8988T (cell line): ENCODE data around the gene IRX6.

Source experiments
- DNase-seq: peaks from one replicate; pipeline ENCODE4 v3.0.0; 2011

IRX6 gene

DNA sequence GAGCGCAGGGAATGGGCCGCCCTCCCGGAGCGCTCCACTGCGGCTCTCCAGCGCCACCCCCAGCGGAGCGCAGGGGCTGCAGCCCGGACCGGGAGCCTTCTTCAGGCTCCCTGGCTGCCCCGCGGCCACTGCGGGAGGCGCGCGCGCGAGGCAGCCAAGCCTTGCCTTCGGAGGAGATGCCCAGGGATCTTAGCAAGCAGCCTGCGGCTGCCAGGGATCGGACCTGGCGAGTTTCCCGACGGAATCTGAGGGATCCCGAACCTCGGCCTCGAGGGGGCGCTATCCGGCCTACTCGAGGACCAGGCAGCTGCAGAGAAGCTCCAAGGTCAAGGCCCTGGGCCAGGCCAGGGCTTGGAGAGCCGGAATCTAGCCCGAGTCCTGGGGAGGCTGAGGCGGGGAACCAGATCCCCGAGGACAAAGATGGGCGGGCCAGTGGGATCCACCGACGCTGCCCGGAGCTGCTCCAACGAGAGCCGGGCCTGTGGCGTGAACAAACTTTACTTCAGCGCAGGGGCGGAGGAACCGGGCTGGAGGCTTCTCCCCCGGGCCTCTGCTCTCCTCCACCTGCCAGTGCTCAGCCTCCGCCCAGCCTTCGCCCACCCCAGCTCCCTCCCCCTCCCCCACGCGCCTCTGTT, at the start of gene IRX6:
IRX6 (plus strand) TSS at position 567 of the 635 bp plus-strand sequence. CDS start 889 bp downstream, outside the sequence.
- no peak for DNase-seq

DNA sequence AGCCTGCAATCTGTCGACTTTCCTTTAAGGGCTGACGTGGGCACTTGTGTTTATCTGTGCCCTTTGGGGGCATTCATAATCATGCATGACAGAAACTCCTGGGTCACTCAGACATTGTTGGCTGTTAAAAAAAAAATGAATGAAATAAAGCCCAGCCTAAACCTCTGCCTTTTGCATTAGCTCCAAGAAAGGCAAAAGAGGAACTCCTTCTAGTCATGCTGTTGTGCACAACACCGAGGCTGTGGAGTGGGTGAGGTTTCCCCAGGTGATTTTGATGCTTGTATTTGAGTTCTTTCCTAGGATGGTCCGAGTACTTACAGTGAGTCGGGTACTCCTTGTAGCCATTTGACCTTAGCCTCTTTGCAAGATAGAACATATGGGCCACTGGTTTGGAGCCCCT, 49.6 kb upstream of the IRX6 start:
- no peak for DNase-seq

DNA sequence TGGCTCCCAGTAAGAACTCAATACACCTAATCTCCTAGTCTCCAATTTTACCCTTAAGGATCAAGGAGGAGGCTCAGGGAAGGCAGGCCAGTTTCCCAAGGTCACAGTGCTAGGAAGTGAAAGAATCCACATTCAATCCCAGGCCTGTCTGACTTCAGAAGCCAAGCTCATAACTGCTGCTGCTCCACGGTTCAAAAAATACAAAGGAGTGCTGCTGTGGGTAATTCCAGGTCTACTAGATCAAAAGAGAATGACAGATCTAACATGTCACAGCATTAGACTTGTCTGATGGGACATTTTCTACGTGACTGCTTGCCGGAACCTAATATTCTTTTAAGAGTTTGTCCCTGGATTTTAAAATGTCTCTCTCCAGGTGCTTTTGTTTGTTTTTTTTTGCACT, 48.8 kb upstream of the IRX6 start:
- no peak for DNase-seq

DNA sequence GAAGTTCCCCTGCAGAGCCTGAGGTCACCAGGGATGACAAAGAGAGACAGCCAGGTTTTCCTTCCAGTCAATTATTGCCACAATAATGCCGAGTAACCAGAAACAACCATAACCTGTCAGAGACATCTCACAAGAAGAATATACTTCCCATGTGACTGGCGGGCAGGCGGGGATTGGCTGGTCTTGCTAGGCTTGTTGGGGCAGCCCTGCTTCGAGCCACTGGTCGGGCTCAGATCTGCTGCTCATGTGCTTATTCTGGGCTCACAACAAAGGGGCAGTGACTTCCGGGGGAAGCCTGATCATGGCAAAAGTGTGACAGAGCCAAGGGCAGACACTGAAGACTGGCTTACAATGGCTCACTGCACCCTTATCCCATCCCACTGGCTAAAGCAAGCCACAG, 48.1 kb upstream of the IRX6 start:
- DNase-seq, result no peak

DNA sequence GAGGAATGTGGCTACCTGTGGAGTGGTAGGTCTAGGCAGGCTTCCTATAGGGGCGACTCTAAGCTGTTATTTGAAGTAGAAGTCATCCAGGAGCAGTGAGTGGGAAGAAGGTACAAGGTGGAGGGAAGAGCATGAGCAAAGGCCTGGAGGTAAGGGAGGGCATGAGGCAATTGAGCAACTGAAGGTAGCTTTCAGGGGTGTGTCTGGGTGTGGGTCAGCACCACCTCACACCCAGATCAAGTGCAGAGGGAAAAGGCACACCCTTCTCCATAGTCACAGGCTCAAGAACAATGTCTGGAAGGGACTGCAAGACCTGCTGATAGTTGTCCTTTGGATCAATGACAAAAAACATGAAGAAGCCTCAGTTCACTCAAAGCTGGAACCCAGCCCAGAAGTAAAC, 46.5 kb upstream of the IRX6 start:
- DNase-seq, result no peak

DNA sequence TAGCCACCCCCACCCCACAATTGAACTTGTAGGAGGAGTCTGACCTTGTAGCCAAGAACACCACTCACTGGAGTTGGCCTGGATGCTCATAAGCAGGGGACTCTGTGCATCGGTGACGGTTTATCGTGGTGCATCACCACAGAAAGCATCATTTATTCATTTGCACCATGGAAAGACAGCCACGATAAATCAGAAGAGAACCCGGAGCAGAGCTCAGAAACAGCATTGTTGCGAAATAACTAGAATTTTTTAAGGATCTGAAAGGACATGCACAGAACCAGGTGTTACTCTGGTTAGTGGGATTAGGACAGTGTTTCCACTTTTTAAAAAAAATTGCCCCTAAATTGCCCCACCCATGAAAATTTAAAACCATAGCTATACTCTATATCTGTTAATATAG, 44.4 kb upstream of the IRX6 start:
- no peak for DNase-seq

DNA sequence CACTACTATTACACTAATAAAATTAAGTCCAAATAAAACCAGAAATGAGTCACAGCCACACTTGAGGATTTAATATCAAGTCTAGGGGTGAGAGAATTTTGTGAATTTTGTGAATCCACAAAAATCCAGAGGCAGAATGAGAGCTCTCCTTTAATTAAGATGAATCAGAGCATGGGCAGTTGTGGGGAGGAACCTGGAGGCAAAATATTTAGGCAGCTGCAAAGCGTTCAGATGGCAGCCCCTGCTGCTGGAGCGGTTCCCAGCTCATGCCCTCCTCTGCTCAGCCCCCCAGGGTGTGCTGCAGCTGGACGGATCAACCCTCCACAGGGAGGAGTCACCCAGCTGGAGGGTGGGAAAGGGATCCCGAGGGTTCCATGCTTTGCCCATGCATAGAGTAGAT, 43.4 kb upstream of the IRX6 start:
- DNase-seq, result no peak

DNA sequence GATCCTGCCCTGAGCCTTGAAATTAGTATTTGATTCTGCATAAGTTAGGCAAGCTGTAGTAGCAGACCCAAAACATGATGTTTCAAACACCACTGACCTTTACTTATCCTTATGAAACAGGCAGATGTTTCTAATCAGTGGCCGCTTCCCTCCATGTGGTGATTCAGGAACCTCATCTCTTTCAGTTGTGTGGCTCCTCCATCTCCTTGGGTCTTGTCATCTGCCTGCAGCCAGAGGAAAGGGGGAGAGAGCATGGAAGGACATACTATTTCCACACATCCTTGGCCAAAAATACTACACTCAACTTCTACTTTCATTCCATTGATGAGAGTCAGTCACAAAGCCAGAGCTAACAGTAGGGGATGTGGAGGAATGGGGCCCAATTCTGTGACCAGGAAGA, 41.6 kb upstream of the IRX6 start:
- no peak for DNase-seq

DNA sequence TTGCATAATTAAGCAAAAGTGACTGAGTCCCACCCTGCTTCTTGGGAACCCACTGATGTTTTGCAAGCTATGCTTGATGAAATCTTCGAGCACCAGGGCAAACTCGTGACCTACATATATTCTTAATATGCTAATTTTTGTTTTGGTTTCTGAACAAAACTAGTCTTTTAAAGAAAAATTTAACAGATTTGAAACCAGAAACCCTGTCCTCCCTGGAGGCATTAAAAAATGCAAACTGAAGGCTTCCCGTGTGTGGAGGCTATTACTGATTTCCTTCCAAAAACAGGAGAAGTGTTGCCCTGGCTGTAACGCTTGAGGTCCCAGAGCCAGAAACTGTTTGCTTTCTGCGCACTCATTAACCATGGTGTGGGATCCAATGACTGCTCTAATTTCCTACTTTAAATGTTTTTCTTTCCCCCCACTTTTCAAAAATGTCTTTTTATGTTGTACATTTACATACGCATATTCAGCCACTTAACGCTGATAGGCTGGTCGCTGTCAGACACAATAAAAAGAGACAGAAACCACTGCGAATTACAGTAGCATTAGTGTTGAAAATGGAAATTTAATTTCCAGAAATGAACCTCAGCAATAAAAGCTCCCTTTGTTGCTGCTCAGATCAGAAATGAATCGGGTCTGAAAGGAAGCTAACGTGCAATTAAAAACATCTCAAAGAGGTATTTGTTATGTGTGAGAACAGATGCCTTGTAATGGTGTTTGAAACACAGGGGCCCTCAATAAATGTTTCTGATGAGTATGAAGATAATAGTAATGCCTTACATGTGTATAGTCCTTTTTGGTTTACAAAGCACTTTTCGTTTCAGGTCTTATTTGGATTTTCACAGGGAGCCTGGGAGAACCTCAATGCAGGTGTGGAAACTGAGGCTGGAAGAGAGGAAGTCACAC, 39.9 kb upstream of the IRX6 start:
- DNase-seq, result no peak

DNA sequence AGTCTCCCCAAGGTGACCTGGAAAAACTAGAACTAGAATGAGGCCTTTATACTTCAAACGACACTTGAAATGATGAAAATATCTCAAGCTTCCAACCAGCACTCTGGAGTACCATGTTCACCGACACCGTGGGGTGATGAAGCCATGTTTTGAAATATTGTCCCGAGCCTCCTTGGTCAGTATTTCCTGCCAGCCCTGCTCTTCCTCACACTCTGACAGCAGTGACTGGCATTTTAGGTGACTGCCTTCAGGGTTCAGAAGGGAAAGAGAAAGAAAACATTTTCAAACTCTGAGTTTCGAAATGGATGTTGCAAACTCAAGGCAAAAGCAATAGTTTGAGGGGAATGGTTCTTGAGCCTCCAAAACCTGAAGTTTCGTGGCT, 39.3 kb upstream of the IRX6 start:
- no peak for DNase-seq

DNA sequence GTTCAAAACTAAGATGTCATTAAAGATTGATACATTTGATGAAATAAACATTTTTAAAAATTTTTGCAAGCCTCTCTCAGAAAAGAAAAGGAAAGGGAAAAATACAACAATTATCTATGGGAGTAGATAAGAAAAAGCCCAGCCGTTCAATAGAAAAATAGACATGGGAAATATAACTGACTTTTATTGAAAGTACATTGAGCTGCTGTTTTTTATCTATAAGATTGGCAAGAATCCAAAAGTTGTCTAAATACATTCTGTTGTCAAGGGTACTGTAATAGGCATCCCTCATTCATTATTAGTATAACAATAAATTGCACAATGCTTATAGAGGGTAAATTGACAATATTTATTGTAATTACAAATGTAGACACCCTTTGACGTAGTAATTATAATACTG, 38.4 kb upstream of the IRX6 start:
- DNase-seq, result no peak

DNA sequence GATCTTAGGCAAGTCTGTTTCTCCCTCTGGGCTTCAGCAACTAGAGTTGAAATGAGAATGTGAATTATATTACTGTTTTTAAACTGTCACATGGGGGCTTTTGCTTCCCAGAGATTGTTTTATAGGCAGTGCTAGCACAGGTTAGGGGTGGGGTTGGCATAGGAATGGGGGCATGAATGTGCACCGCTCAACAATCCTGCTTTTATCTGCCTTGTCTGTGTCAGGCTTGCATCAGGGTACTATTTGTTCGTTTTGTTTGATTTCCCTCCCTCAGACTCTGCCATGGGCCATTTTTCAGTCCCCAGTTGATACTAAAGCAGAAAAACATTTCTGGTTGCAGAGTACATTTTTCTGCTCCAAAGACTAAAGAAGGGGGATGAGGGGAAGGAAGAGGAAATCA, 34.6 kb upstream of the IRX6 start:
- DNase-seq, result no peak

DNA sequence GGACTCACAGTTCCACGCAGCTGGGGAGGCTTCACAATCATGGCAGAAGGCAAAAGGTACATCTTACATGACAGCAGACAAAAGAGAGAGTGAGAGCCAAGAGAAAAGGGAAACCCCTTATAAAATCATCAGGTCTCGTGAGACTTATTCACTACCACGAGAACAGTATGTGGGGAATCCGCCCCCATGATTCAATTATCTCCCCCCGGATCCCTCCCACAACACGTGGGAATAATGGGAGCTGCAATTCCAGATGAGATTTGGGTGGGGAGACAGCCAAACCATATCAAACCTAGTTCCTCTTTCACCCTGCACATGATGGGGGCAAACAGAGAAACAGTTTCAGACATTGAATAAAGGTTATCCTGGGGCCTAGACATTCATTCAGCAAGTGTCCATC, 32.2 kb upstream of the IRX6 start:
- no peak for DNase-seq

DNA sequence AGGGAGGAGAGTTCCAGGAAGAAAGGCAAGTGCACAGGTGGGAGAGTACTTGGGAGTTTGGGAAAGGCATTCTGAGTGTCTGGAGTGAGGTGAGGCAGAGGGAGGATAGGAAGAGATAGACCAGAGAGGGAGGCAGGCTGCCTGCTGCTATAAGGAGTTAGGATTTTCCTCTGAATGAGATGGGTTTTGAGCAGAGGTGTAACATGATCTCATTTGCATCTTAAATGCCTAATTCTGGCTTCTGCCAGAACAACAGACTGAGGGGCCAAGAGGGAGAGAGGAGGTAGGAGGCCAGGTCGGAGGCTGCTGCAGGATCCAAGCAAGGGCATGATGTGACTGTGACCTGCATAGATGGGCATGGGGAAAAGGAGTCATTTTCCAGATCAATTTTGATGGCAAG, 31.5 kb upstream of the IRX6 start:
- no peak for DNase-seq

DNA sequence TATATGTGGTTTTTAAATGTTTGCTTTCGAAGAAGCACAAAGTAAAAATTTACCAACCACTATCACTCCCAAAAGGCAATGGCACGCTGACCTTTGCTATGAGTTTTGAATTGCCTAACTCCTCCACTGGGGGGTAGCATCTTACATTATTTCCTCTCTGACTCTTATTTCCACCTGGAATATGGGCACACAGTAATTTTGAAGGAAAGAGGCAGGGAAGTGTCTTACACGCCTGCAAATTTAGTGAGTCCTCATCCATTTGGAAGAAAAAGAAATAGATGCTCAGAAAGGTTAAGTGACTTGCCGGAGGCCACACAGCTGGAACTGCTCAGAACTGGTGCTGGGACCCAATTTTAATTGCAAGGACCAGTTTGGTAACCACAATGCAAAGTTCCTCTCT, 29.9 kb upstream of the IRX6 start:
- no peak for DNase-seq

DNA sequence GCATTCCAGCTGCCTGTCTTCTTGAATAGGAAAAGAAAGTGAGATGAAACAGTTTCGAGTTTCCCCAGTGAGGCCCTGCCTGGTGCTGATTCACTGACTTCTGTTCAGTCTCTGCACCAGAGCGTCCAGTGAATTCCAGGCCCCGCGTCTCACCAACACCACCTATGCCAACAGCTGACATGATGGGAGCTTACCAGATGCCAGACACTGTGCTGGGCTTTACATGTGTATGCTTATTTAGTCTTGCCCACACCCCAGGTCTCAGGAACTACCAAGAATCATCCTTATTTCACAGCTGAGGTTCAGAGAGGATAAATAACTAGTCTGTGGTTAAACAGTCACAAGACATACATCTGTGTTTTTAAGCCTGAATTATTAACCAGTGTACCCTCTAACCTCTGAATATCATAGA, 29.1 kb upstream of the IRX6 start:
- no peak for DNase-seq

DNA sequence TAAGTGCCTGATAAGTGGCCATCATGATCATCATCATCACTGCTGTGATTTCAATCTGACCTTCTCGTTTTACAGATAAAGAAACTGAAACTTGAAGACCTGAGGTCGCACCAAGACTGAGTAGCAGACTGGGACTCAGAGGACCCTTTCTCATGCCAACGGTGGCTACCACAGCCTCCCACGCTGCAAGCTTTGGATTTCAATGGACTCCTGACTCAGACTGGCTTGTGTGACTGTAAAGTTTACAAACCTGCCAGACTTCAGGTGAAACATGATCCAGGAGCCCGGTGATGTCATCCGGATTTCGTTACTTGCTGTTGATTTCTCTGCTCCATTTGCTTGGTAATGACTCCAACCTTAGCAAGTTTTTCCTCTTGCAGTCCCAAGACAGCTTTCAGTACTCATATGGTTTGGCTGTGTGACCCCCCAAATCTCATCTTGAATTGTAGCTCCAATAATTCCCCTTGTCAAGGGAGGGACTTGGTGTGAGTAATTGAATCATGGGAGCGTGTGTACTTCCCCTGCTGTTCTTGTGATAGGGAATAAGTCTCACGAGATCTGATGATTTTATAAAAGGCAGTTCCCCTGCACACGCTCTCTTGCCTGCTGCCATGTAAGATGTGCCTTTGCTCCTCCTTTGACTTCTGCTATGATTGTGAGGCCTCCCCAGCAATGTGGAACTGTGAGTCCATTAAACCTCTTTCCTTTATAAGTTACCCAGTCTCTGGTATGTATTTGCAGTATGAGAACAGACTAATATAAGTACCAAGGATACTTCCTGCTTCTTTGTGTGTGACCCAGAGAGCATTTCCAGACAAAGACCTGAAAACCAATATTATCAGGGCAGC, 26.7 kb upstream of the IRX6 start:
- DNase-seq, result no peak

DNA sequence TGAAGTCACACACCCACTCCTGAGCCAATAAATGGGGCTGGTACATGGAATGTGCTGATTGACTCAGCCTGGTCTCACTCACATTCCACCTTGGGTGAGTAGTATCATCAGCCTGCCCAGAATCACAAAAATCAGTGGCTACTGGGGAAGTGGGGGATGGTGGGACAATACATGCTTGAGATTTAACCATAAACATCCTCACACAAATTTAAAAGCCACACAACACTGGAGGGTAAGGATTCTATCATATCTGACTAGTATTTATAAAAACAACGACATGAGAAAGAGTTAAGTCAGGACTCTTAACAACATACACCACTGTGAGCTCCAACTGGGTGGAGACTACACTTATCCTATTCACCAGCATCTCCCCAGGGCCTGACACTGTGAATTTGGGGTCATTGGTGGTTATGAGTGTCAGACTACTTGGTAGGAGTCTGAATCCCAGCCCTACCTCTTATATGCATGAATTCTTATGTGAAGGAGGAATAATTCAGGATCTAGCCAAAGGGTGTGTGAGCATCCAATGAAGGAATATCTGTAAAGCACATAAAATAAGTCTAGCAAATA, 26.0 kb upstream of the IRX6 start:
- DNase-seq, result no peak

DNA sequence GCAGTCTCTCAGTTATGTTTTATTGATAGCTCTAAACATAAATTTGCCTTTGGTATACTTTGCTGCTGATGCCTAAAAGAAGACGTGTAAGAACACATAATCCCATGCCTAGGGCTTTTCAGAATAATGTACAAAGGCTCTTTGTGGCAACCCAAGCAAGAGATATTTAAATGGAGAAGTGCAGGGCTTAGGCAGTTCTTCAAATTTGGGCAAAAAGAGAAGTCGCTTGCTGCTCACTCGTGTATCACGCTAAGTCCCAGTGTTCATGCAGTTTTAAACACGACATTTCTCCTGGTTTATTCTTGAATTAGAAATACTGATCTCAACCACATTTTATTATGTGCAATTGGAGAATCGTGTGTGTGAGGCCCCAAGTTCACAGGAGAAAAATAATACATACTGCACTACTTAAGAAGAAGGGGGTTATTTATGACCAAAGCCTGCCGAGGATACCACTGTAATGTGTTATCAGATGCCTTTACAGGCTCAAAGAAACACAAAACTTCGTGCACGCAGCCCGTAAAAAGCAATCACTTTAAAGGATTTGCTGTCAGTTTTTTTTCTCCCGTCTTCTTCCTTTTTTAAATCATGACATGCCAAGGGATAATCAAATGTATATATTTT, 22.5 kb upstream of the IRX6 start:
- no peak for DNase-seq

DNA sequence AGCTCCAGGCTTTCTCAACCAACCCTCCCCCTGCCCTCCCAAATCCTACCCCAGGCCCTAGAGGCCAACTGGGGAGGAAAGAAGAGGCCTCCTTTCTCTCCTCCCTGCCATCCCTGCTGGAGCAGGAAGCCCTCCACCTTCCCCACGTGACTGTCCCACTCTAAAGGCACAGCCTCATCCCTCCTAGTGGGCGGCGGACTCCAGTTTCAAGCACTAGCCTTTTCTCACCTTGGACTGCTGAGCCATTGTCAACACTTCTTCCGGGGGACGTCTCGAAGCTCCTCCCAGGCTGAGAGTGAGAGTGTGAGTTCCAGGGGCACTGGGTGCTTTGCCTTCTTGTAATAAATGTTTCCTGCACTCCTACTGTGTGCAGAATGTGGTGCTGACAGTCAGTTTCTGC, 21.4 kb upstream of the IRX6 start:
- no peak for DNase-seq

DNA sequence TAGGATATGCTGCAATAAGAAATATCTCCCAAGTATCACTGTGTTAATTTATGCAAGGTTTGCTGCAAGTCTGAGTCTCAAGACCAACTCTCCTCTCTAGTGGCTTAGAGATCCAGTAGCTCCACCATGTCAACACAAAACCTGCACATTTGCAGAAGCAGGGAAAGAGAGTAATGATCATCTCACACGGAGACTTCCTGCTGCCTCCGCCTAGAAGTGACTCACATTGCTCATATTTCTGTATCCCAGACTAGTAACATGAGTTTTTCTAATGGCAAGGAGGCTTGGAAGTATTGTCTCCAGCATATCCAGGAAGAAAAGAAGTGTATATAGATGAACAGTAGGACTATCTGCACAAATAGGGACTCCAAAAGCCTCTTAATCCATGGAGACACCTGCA, 15.0 kb upstream of the IRX6 start:
- no peak for DNase-seq

DNA sequence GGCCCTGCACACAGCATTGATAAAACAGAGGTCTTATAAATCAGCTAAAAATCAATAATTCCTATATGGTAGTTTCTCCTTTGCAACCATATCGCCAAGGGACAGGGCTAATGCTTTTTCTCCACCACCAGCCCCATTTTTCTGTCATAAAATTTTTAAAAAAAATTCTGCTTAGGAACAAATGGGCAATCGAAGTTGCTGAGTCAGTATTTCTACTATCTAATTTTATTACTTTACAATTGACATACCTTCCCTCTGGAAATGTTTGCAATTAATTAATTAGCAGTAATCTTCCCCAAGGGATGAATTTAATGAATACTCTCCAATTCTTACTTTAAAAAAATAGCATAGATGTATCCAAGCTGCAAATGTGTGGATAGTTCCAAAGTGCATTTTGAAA, 1.7 kb upstream of the IRX6 start:
- DNase-seq, result no peak
